Measurements from ENCODE around the gene FKBP5.

FKBP5 gene

GRCh38 chr6:35534407-35535170 is 154.1 kb downstream of the FKBP5 start:
- no peak for DNase-seq

GRCh38 chr6:35533981-35534380 is 154.7 kb downstream of the FKBP5 start:
- DNase-seq: no peak

- DNase-seq: no peak
Observed at GRCh38 chr6:35532126-35532525, 156.6 kb downstream of the FKBP5 start.

- DNase-seq: no peak
Observed at GRCh38 chr6:35524380-35525020, 164.2 kb downstream of the FKBP5 start.

Measured in hippocampal formation (tissue), 2 donors.